Gastroesophageal sphincter (tissue), 4 donors: ENCODE results near the gene VSTM4. TPM values are rescaled to one million over a fixed set of nuclear protein-coding genes. Genes with fewer than 3 reads are reported as not detected.

Experiments used
- ATAC-seq: fragments of 150-250 bp; one replicate; pipeline ENCODE4 v1.9.1; 2016; ENCODE audit warnings: mild to moderate bottlenecking, moderate library complexity
- H3K27ac ChIP-seq, 4 donors: fragments of 200-600 bp; sonication (generic) in 3 of 4; 1 replicate in 3 of 4; 2 replicates in 1 of 4; pipeline ENCODE4 v1.5.1; 2016 to 2019
- H3K27me3 ChIP-seq: fragments of 200-600 bp; sonication (generic); one replicate; pipeline ENCODE4 v1.5.1; 2019
- H3K36me3 ChIP-seq, 2 donors: fragments of 200-600 bp; sonication (generic); one replicate each; pipeline ENCODE4 v1.5.1; 2019; ENCODE audit warnings: control low read depth in 1 of 2
- H3K4me1 ChIP-seq, 3 donors: fragments of 200-600 bp; sonication (generic); 1 replicate in 2 of 3; 2 replicates in 1 of 3; pipeline ENCODE4 v1.5.1; 2016 to 2019; ENCODE audit warnings: control low read depth in 2 of 3
- H3K4me3 ChIP-seq, 2 donors: fragments of 200-600 bp; sonication (generic); one replicate each; pipeline ENCODE4 v1.5.1; 2019; ENCODE audit warnings: mild to moderate bottlenecking in 1 of 2, moderate library complexity in 1 of 2
- H3K9me3 ChIP-seq, 3 donors: fragments of 200-600 bp; sonication (generic); one replicate each; pipeline ENCODE4 v1.5.1; 2017 to 2019; ENCODE audit warnings: control low read depth in 2 of 3
- CTCF ChIP-seq, 4 experiments: fragments of 200-600 bp in 2 of 4; fragments of 450-650 bp in 2 of 4; sonication (generic) in 1 of 4; IDR thresholded peaks; one replicate each; pipeline ENCODE4 v1.5.1; 2017 to 2019; ENCODE audit warnings: antibody characterized with exemption in 4 of 4, mild to moderate bottlenecking in 2 of 4, moderate library complexity in 2 of 4
- EP300 ChIP-seq: sonication (generic); formaldehyde crosslinking; IDR thresholded peaks from one replicate; pipeline ENCODE4 v1.6.1; 2017; ENCODE audit warnings: antibody characterized with exemption, mild to moderate bottlenecking
- POLR2A ChIP-seq, 2 donors: fragments of 450-650 bp; IDR thresholded peaks; one replicate each; pipeline ENCODE4 v1.6.1; 2017; ENCODE audit warnings: antibody characterized with exemption in 2 of 2, mild to moderate bottlenecking in 2 of 2, moderate library complexity in 1 of 2
- POLR2AphosphoS5 ChIP-seq: sonication (generic); formaldehyde crosslinking; IDR thresholded peaks from one replicate; pipeline ENCODE4 v1.6.1; 2017; ENCODE audit warnings: antibody characterized with exemption
- WGBS, 2 donors: methylation state at CpG; one replicate each; pipeline ENCODE4 v1.1.5; 2018; ENCODE audit warnings: low coverage in 1 of 2; 5-methylcytosine and 5-hydroxymethylcytosine counted together
- total RNA-seq, 4 donors: library from RNA; depleted of rRNA; stranded (reverse); fragments of >200 nt; gene quantifications; one replicate each; pipeline ENCODE4 v1.1.0, GENCODE V29; 2016

Gene VSTM4
- total RNA-seq, 4 donors from 2014 or later: 11.4 to 25.1 (median 21.9) TPM

- H3K27me3 ChIP-seq: no peaks in the 10 kb centered on the region
- no peak overlapping the region for H3K27ac ChIP-seq
- no peak overlapping the region for H3K4me3 ChIP-seq
- H3K9me3 ChIP-seq: no peaks in the 10 kb centered on the region
- no peak for ATAC-seq
- TF ChIP-seq POLR2A (IDR thresholded peaks at IDR 0.05) (no peak), POLR2AphosphoS5 (no peak), EP300 (no peak), CTCF (IDR thresholded peaks at IDR 0.05) (no peak)
- H3K4me1 ChIP-seq: no peaks in the 10 kb centered on the region
- WGBS, 2 donors: 90 to 100% methylated on average over 1 to 2 of the region's 4 CpGs
- H3K36me3 ChIP-seq: peaks cover 0 to 24% of the 10 kb centered on the region in 2 donors
These were observed 99.6 kb downstream of the VSTM4 start for GRCh38 chr10:49015700-49016099.

GRCh38 chr10:49012603-49013002 lies 102.7 kb downstream of the VSTM4 start:
- no peak for TF ChIP-seq CTCF (IDR thresholded peaks at IDR 0.05)
- no peak for TF ChIP-seq POLR2AphosphoS5
- TF ChIP-seq EP300: no peak
- TF ChIP-seq POLR2A (IDR thresholded peaks at IDR 0.05): no peak
- H3K4me3 ChIP-seq: no peak overlapping the region
- 54 to 83% methylated on average over 1 to 4 of the region's 4 CpGs for WGBS, 2 donors
- H3K4me1 ChIP-seq: peaks cover 0 to 5% (median 0%) of the 10 kb centered on the region in 3 donors
- peaks cover 0 to 8% of the 10 kb centered on the region in 2 donors for H3K36me3 ChIP-seq
- no peak overlapping the region for H3K27ac ChIP-seq
- ATAC-seq: no peak
- no peaks in the 10 kb centered on the region for H3K27me3 ChIP-seq
- H3K9me3 ChIP-seq: no peaks in the 10 kb centered on the region

- WGBS, 2 donors: 87% methylated on average over 3 of the region's 11 CpGs; no CpG with 5 or more reads in 1 of the 2 donors
- Histone ChIP-seq H3K4me1 (peaks cover 0 to 5% (median 0%) of the 10 kb centered on the region in 3 donors), H3K27me3 (no peaks in the 10 kb centered on the region), H3K4me3 (no peak overlapping the region), H3K9me3 (no peaks in the 10 kb centered on the region), H3K27ac (no peak overlapping the region), H3K36me3 (peaks cover 0 to 1% of the 10 kb centered on the region in 2 donors)
- ATAC-seq: no peak
- TF ChIP-seq EP300 (no peak), POLR2A (IDR thresholded peaks at IDR 0.05) (no peak), CTCF (IDR thresholded peaks at IDR 0.05) (no peak), POLR2AphosphoS5 (no peak)
These were observed 103.6 kb downstream of the VSTM4 start for GRCh38 chr10:49011756-49012155.

- H3K27ac ChIP-seq: no peak overlapping the region
- H3K9me3 ChIP-seq: no peaks in the 10 kb centered on the region
- WGBS, 2 donors: 27 to 44% methylated on average over 3 of the region's 4 CpGs
- peaks cover 0 to 5% (median 0%) of the 10 kb centered on the region in 3 donors for H3K4me1 ChIP-seq
- no peak overlapping the region for H3K4me3 ChIP-seq
- no peaks in the 10 kb centered on the region for H3K27me3 ChIP-seq
- H3K36me3 ChIP-seq: no peaks in the 10 kb centered on the region
- TF ChIP-seq POLR2A (IDR thresholded peaks at IDR 0.05) (no peak), EP300 (no peak), POLR2AphosphoS5 (no peak), CTCF (IDR thresholded peaks at IDR 0.05) (no peak)
- ATAC-seq: no peak
These were observed 104.5 kb downstream of the VSTM4 start for GRCh38 chr10:49010865-49011264.

GRCh38 chr10:49010295-49010694 lies 105.0 kb downstream of the VSTM4 start:
- Histone ChIP-seq H3K36me3 (no peaks in the 10 kb centered on the region), H3K4me3 (no peak overlapping the region), H3K27ac (no peak overlapping the region), H3K9me3 (no peaks in the 10 kb centered on the region), H3K27me3 (no peaks in the 10 kb centered on the region), H3K4me1 (peaks cover 0 to 5% (median 0%) of the 10 kb centered on the region in 3 donors)
- TF ChIP-seq POLR2A (IDR thresholded peaks at IDR 0.05) (no peak), POLR2AphosphoS5 (no peak), CTCF (IDR thresholded peaks at IDR 0.05) (no peak), EP300 (no peak)
- no peak for ATAC-seq
- 57 to 61% methylated on average over 3 of the region's 4 CpGs for WGBS, 2 donors
